Thymus (tissue), 11 donors: ENCODE data around the gene NUDT22. TPM values are rescaled to one million over a fixed set of nuclear protein-coding genes. Genes with fewer than 3 reads are reported as not detected.

Experiments
- DNase-seq, 9 donors: peaks; one replicate each; pipeline ENCODE4 v3.0.0-alpha.2; 2013; ENCODE audit warnings: low spot score in 9 of 9, low read depth in 6 of 9, missing footprints in 1 of 9
- H3K27ac ChIP-seq, 2 donors: one replicate each; pipeline ENCODE4 v1.5.1; 2013; ENCODE audit warnings: control low read depth in 1 of 2, low read depth in 1 of 2, low read length in 1 of 2, mild to moderate bottlenecking in 1 of 2, moderate library complexity in 1 of 2
- H3K27me3 ChIP-seq, 2 donors: one replicate each; pipeline ENCODE4 v1.5.1; 2013; ENCODE audit warnings: low read length in 1 of 2; ENCODE audit not compliant: control insufficient read depth in 2 of 2, insufficient read depth in 1 of 2
- H3K36me3 ChIP-seq, 2 donors: one replicate each; pipeline ENCODE4 v1.5.1; 2013; ENCODE audit warnings: low read length in 1 of 2, mild to moderate bottlenecking in 1 of 2, moderate library complexity in 1 of 2; ENCODE audit not compliant: control insufficient read depth in 2 of 2, insufficient read depth in 2 of 2
- H3K4me1 ChIP-seq, 2 donors: one replicate each; pipeline ENCODE4 v1.5.1; 2013; ENCODE audit warnings: low read length in 2 of 2; ENCODE audit not compliant: control insufficient read depth in 2 of 2, insufficient read depth in 2 of 2
- H3K4me3 ChIP-seq, 2 donors: one replicate each; pipeline ENCODE4 v1.5.1; 2013; ENCODE audit warnings: low read length in 2 of 2, control low read depth in 1 of 2, mild to moderate bottlenecking in 1 of 2
- H3K9me3 ChIP-seq, 2 donors: one replicate each; pipeline ENCODE4 v1.5.1; 2013; ENCODE audit warnings: low read length in 1 of 2, mild to moderate bottlenecking in 1 of 2; ENCODE audit not compliant: control insufficient read depth in 2 of 2, insufficient read depth in 1 of 2
- WGBS: extraction: QIAGEN DNeasy Blood & Tissue Kit; methylation state at CpG from one replicate; pipeline ENCODE4 v1.1.7; 2013; 5-methylcytosine and 5-hydroxymethylcytosine counted together
- polyA plus RNA-seq: library from polyadenylated mRNA; stranded (reverse); fragments of 200-250 nt; gene quantifications from one replicate; pipeline ENCODE4 v1.2.3, GENCODE V29; 2013
- total RNA-seq: library from RNA; stranded (reverse); fragments of 120-200 nt; gene quantifications from one replicate; pipeline ENCODE4 v1.2.4, GENCODE V29; 2013
- donor health status: healthy.

The NUDT22 gene
- total and polyA plus RNA-seq, 2 donors = 48.7 to 93.2 TPM

- H3K27me3 ChIP-seq = no peaks in the 10 kb centered on the region
- H3K4me1 ChIP-seq = peaks cover 12 to 42% of the 10 kb centered on the region in 2 donors
- H3K4me3 ChIP-seq = no peak overlapping the region
- H3K36me3 ChIP-seq = peaks cover 38 to 62% of the 10 kb centered on the region in 2 donors
- DNase-seq = no peak
- H3K27ac ChIP-seq = no peak overlapping the region
- WGBS = 97% methylated on average over 8 of the region's 8 CpGs
- H3K9me3 ChIP-seq = peaks cover 0 to 6% of the 10 kb centered on the region in 2 donors
Measured at GRCh38 chr11:64209563-64209843, 16.6 kb upstream of the NUDT22 start.

- WGBS = 98% methylated on average over 24 of the region's 24 CpGs
- Histone ChIP-seq H3K9me3 (peaks cover 0 to 6% of the 10 kb centered on the region in 2 donors), H3K4me3 (no peak overlapping the region), H3K27ac (no peak overlapping the region), H3K36me3 (peaks cover 44 to 62% of the 10 kb centered on the region in 2 donors), H3K4me1 (peaks cover 12 to 37% of the 10 kb centered on the region in 2 donors), H3K27me3 (no peaks in the 10 kb centered on the region)
- DNase-seq = no peak
Measured at GRCh38 chr11:64210301-64211020, 15.6 kb upstream of the NUDT22 start.

- H3K9me3 ChIP-seq = peaks cover 0 to 2% of the 10 kb centered on the region in 2 donors
- no peak overlapping the region for H3K4me3 ChIP-seq
- peaks cover 47 to 67% of the 10 kb centered on the region in 2 donors for H3K36me3 ChIP-seq
- WGBS = 95% methylated on average over 30 of the region's 30 CpGs
- H3K27ac ChIP-seq = no peak overlapping the region
- H3K4me1 ChIP-seq = peaks cover 5 to 28% of the 10 kb centered on the region in 2 donors
- DNase-seq = no peak
- no peaks in the 10 kb centered on the region for H3K27me3 ChIP-seq
Measured at GRCh38 chr11:64211181-64211872, 14.7 kb upstream of the NUDT22 start.

GRCh38 chr11:64216879-64217278, 9.2 kb upstream of the NUDT22 start:
- 90% methylated on average over 6 of the region's 6 CpGs for WGBS
- H3K36me3 ChIP-seq = peaks cover 61 to 62% of the 10 kb centered on the region in 2 donors
- no peak overlapping the region for H3K27ac ChIP-seq
- DNase-seq = no peak
- no peaks in the 10 kb centered on the region for H3K4me1 ChIP-seq
- H3K4me3 ChIP-seq = no peak overlapping the region
- H3K9me3 ChIP-seq = no peaks in the 10 kb centered on the region
- H3K27me3 ChIP-seq = no peaks in the 10 kb centered on the region

GRCh38 chr11:64218628-64219353, 7.3 kb upstream of the NUDT22 start:
- 96% methylated on average over 11 of the region's 11 CpGs for WGBS

GRCh38 chr11:64219354-64219684, 6.8 kb upstream of the NUDT22 start:
- no peak for DNase-seq
- WGBS = 94% methylated on average over 7 of the region's 7 CpGs
- Histone ChIP-seq H3K27ac (no peak overlapping the region), H3K9me3 (no peaks in the 10 kb centered on the region), H3K27me3 (no peaks in the 10 kb centered on the region), H3K4me1 (no peaks in the 10 kb centered on the region), H3K4me3 (no peak overlapping the region), H3K36me3 (peaks cover 66 to 74% of the 10 kb centered on the region in 2 donors)

More at GRCh38 chr11:64218628-64219353, 7.3 kb upstream of the NUDT22 start:
- H3K4me1 ChIP-seq = no peaks in the 10 kb centered on the region
- H3K4me3 ChIP-seq = no peak overlapping the region
- DNase-seq = no peak
- peaks cover 66 to 69% of the 10 kb centered on the region in 2 donors for H3K36me3 ChIP-seq
- no peaks in the 10 kb centered on the region for H3K27me3 ChIP-seq
- no peaks in the 10 kb centered on the region for H3K9me3 ChIP-seq
- H3K27ac ChIP-seq = no peak overlapping the region

- H3K9me3 ChIP-seq = no peaks in the 10 kb centered on the region
- WGBS = 96% methylated on average over 10 of the region's 10 CpGs
- peaks cover 66 to 73% of the 10 kb centered on the region in 2 donors for H3K36me3 ChIP-seq
- H3K27ac ChIP-seq = no peak overlapping the region
- H3K27me3 ChIP-seq = no peaks in the 10 kb centered on the region
- peaks cover 0 to 2% of the 10 kb centered on the region in 2 donors for H3K4me1 ChIP-seq
- no peak for DNase-seq
- H3K4me3 ChIP-seq = no peak overlapping the region
Measured at GRCh38 chr11:64219755-64220154, 6.3 kb upstream of the NUDT22 start.

GRCh38 chr11:64220271-64220670, 5.8 kb upstream of the NUDT22 start:
- H3K27me3 ChIP-seq = no peaks in the 10 kb centered on the region
- H3K27ac ChIP-seq = no peak overlapping the region
- peaks cover 2 to 7% of the 10 kb centered on the region in 2 donors for H3K4me1 ChIP-seq
- H3K36me3 ChIP-seq = peaks cover 62 to 70% of the 10 kb centered on the region in 2 donors
- DNase-seq = no peak
- no peaks in the 10 kb centered on the region for H3K9me3 ChIP-seq
- no peak overlapping the region for H3K4me3 ChIP-seq
- over 99% methylated on average over 17 of the region's 17 CpGs for whole genome bisulfite sequencing

GRCh38 chr11:64220798-64221197, 5.3 kb upstream of the NUDT22 start:
- Histone ChIP-seq H3K27ac (no peak overlapping the region), H3K36me3 (peaks cover 57 to 66% of the 10 kb centered on the region in 2 donors), H3K4me3 (no peak overlapping the region), H3K9me3 (no peaks in the 10 kb centered on the region), H3K4me1 (peaks cover 3 to 12% of the 10 kb centered on the region in 2 donors), H3K27me3 (no peaks in the 10 kb centered on the region)
- 98% methylated on average over 14 of the region's 14 CpGs for WGBS
- no peak for DNase-seq
